GM19438 (cell line): ENCODE measurements around the gene SCP2.
"Not testable (repeated sequence)": the region's sequence is repeated elsewhere in the genome, so short reads cannot be mapped to it uniquely, and the experiment has no call there.

Experiments
- ATAC-seq: cut with Tn5 transposase; IDR thresholded peaks from one replicate; pipeline ENCODE4 v1.9.1; 2021; ENCODE audit warnings: low read depth; ENCODE audit not compliant: unreplicated experiment

Gene SCP2

GRCh38 chr1:52915855-52916220 is 11.2 kb upstream of the SCP2 start:
- ATAC-seq, result no peak

- ATAC-seq, result no peak
These were observed 10.7 kb upstream of the SCP2 start for GRCh38 chr1:52916241-52916975.

GRCh38 chr1:52917156-52917555 is 9.9 kb upstream of the SCP2 start:
- no peak for ATAC-seq

GRCh38 chr1:52917581-52917980 is 9.5 kb upstream of the SCP2 start:
- no peak for ATAC-seq

GRCh38 chr1:52918201-52918600 is 8.9 kb upstream of the SCP2 start:
- no peak for ATAC-seq

GRCh38 chr1:52919051-52919722 is 7.9 kb upstream of the SCP2 start:
- ATAC-seq, result no peak

GRCh38 chr1:52919723-52920483 is 7.2 kb upstream of the SCP2 start:
- no peak for ATAC-seq

- ATAC-seq, result no peak
These were observed 6.2 kb upstream of the SCP2 start for GRCh38 chr1:52920791-52921291.

- no peak for ATAC-seq
These were observed 1.5 kb upstream of the SCP2 start for GRCh38 chr1:52925571-52926005.

GRCh38 chr1:52926864-52927211 is 238 bp upstream of the SCP2 start:
- no peak for ATAC-seq

GRCh38 chr1:52928015-52928404 is 934 bp downstream of the SCP2 start:
- ATAC-seq, result no peak

GRCh38 chr1:52929019-52929418 is 1.9 kb downstream of the SCP2 start:
- ATAC-seq, result no peak

- ATAC-seq, result no peak
These were observed 10.5 kb downstream of the SCP2 start for GRCh38 chr1:52937433-52938182.

GRCh38 chr1:52938183-52938451 is 11.0 kb downstream of the SCP2 start:
- no peak for ATAC-seq

GRCh38 chr1:52943876-52944416 is 16.9 kb downstream of the SCP2 start:
- ATAC-seq, result no peak

- ATAC-seq, result no peak
These were observed 17.5 kb downstream of the SCP2 start for GRCh38 chr1:52944566-52944965.

- no peak for ATAC-seq
These were observed 20.4 kb downstream of the SCP2 start for GRCh38 chr1:52947490-52947889.

GRCh38 chr1:52949602-52950001 is 22.5 kb downstream of the SCP2 start:
- not testable (repeated sequence) for ATAC-seq

- no peak for ATAC-seq
These were observed 25.0 kb downstream of the SCP2 start for GRCh38 chr1:52952112-52952511.

- ATAC-seq, result no peak
These were observed 28.3 kb downstream of the SCP2 start for GRCh38 chr1:52955129-52955970.
